NCI-H526 treated with DMSO at 0.1 percent for 48 hours (cell line): ENCODE measurements around the gene MELTF.

ENCODE experiments used
- DNase-seq: peaks from one replicate; lab custom pipeline; 2025; lab: John Stamatoyannopoulos, UW

MELTF gene

DNA sequence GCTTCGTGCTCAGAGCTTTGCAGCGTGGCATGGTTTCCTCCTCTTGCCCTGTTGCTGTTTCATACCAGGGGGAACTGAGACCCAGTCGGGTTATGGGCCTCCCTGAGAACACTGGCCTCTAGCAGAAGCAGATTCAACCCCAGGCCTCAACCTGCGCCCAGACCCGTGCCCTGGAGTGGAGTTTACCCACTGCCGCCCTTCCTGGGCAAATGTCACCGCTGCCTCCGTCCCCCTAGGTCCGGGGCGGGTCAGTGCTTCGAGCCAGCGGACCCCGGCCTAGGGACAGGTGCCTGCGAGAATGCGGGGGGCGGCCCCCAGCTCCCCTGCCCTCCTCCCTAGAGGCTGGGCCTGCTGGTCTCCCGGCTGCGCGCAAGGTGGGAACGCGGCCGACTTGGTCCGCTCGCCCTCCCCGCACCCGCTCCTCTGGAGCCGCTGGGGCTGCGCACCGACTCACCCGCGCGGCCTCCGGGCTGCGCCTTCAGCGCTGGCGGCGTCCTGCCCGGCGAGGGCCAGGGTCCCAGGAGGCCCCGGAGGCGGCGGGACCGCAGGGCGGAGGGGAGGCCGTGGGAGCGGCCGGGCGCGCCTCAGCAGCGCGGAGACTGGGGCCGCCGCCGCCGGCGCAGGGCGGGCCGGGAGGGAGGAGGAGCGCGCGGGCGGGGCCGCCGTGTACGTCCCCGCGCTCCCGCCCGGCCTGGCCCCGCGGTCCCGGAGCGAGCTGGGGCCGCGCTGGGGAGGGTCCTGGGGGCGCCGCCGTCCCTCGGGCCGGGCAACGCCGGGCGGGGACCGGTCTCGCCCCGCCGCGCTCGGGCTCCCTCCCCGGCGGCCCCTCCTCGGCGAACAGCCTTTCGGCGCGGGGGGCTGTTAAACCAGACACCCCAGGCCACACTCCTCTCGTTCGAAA is 61.1 kb downstream of the MELTF start, which contains the start of gene PIGZ:
Gene PIGZ, minus strand, starts transcription at position 601 of the 901 bp plus-strand sequence. CDS start 16,802 bp downstream, outside the sequence.
- DNase-seq, result no peak

DNA sequence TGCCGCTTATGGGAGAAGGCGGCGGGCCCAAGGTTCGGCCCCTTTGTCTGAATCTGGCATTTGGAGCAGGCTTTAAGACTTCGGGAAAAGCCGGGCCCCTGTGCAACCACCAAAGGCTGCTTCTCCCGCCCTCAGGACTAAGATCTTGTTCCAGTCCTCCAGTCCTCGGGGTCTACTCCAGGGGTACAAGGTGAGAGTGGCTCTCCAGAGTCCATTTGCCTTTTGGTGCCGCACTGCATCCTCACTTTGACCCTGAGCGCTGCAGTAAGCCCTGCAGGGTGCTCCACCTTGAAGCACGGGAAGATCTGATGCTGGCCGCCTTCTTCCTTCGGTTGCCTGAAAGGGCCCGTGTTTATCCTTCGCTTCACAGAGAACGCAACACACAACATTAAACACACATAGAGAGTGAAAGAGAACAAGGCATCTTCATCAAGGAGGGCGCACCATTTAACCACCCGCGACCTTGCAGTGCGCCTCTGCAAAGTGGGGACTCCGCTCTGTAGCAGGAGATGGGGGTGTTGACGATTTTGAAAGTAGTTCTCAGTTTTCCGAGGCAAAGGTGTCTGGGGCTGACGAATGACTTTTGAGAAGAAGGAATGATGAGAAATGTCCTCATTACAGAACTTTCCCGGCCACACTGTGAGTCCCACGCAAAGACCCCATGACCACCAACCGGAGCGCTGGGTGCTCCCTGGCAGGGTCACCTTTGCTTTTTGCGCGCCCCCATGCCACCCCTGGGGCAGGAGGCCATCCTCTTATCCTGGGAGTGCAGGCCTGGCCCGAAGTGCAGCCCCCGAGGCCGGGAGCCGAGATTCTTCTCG is 62.0 kb downstream of the MELTF start:
- DNase-seq, result no peak

- DNase-seq, result no peak
These were observed 62.9 kb downstream of the MELTF start for GRCh38 chr3:196966526-196967401.

DNA sequence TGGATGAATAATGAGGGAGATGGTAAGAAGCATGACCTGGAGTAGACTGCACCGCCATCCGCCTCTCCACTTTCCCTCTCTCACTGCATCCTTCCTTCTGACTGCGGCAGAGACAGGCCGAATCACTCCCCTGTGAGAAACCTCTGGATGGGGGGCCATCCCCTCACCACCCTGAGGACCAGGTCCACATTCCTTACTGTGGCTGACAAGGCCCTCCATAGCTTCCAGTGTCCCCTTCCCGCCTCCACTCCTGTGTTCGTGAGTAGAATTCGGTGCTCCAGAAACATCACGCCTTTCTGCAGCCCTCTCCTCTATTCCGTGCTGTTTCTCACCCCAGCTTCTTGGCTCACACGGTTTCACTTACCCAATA is 63.8 kb downstream of the MELTF start:
- DNase-seq, result no peak

DNA sequence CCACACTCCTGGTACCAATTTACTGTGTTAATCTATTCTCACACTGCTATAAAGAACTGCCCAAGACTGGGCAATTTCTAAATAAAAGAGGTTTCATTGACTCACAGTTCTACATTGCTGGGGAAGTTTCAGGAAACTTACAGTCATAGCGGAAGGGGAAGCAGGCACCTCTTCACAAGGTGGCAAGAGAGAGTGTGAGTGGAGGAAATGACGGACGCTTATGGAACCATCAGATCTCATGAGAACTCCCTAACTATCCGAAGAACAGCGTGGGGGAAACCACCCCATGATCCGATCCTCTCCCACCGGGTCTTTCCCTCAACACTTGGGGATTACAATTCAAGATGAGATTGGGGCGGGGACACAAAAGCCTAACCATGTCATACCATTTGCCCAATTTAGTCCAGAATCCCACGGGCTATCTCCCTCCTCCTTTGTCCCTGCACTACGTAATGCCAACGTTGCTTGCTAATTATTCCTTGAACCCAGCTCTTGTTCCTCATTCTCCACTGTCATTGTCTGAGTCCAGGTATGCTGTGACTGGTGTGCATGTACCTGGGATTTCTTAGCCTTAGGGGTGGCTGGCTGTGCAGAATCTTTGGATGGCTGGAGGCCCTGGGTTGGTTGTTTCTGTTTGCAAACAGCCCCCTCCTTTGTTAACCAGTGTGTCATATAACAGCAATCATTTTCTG is 64.4 kb downstream of the MELTF start:
- no peak for DNase-seq

- no peak for DNase-seq
These were observed 66.0 kb downstream of the MELTF start for GRCh38 chr3:196963631-196963953.

DNA sequence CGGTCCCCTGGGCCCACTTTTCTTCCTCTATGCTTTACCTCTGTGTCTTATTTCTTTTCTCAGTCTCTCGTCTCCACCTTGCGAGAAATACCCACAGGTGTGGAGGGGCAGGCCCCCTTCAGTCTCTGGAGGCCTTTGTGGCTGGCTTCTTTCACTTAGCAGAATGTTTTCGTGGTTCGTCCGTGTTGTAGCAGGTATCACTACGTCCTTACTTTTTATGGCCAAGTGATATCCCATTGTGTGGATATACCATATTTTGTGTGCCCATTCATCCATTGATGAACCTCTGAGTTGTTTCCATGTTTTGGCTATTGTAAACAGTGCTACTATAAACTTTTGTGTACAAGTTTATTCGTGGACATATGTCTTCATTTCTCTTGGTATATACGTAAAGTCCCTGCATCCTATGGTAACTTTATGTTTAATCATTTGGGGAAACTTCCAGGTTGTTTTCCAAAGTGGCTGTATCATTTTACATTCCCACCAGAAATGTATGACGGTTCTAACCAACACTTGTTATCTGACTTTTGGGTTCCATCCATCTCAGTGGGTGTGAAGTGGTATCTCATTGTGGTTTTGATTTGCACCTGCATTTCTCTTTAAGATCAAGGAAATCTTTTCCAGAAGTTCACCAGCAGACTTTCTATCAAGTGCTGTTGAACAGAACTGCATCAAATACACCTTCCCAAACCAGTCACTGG is 66.5 kb downstream of the MELTF start:
- DNase-seq, result no peak

DNA sequence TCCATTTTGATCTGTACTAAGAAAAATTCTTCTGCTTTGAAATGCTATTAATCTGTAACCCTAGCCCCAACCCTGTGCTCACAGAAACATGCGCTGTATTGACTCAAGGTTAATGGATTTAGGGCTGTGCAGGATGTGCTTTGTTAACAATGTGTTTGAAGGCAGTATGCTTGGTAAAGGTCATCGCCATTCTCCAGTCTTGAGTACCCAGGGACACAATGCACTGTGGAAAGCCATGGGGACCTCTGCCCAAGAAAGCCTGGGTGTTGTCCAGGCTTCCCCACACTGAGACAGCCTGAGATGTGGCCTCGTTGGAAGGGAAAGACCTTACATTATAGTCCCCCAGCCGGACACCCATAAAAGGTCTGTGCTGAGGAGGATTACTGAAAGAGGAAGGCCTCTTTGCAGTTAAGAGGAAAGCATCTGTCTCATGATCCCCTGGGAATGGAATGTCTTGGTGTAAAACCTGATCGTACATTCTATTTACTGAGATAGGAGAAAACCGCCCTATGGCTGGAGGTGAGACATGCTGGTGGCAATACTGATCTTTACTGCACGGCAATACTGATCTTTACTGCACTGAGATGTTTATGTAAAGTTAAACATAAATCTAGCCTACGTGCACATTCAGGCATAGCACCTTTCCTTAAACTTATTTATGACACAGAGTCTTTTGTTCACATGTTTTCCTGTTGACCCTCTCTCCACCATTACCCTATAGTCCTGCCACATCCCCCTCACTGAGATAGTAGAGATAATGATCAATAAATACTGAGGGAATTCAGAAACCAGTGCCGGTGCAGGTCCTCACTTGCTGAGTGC is 67.3 kb downstream of the MELTF start:
- no peak for DNase-seq

- DNase-seq, result no peak
These were observed 74.8 kb downstream of the MELTF start for GRCh38 chr3:196954832-196955231.
